ENCODE data around the gene INCA1.

INCA1 gene

GRCh38 chr17:4972752-4973151, 24.6 kb downstream of the INCA1 start:
- H3K4me3 Mint-ChIP-seq = peak overlapping the region in 1 of 2 donors; percentile 12
- H3K9me3 Mint-ChIP-seq = no peaks in the 10 kb centered on the region
- DNase-seq = no peak
- H3K27me3 Mint-ChIP-seq = no peaks in the 10 kb centered on the region
- ATAC-seq (replicated peaks) = no peak
- peaks cover 30% of the 10 kb centered on the region for H3K36me3 Mint-ChIP-seq (ENCODE audit: insufficient read depth)
- H3K27ac Mint-ChIP-seq = peak overlapping the region; percentile 76
- H3K4me1 Mint-ChIP-seq (ENCODE audit: low read depth in 2 of 2) = peaks cover 7% of the 10 kb centered on the region in 2 donors

- Mint-ChIP-seq H3K4me3 (peak overlapping the region in 1 of 2 donors; percentile 12), H3K27me3 (no peaks in the 10 kb centered on the region), H3K9me3 (no peaks in the 10 kb centered on the region), H3K4me1 (ENCODE audit: low read depth in 2 of 2) (peaks cover 7% of the 10 kb centered on the region in 2 donors), H3K27ac (peak overlapping the region; percentile 76), H3K36me3 (ENCODE audit: insufficient read depth) (peaks cover 30% of the 10 kb centered on the region)
- DNase-seq (no peak), ATAC-seq (replicated peaks) (no peak)
Measured at GRCh38 chr17:4972322-4972721, 25.0 kb downstream of the INCA1 start.

GRCh38 chr17:4971826-4972225, 25.5 kb downstream of the INCA1 start:
- H3K36me3 Mint-ChIP-seq (ENCODE audit: insufficient read depth) = peaks cover 25% of the 10 kb centered on the region

GRCh38 chr17:4970273-4970672, 27.0 kb downstream of the INCA1 start:
- Mint-ChIP-seq H3K27me3 (no peaks in the 10 kb centered on the region), H3K36me3 (ENCODE audit: insufficient read depth) (peaks cover 23% of the 10 kb centered on the region), H3K9me3 (no peaks in the 10 kb centered on the region), H3K4me1 (ENCODE audit: low read depth in 2 of 2) (peaks cover 12 to 13% of the 10 kb centered on the region in 2 donors), H3K27ac (peak overlapping the region in 1 of 2 donors; percentile 53), H3K4me3 (peak overlapping the region in 1 of 2 donors; percentile 17)
- ATAC-seq (replicated peaks) (no peak), DNase-seq (no peak)

More at GRCh38 chr17:4971826-4972225, 25.5 kb downstream of the INCA1 start:
- H3K27ac Mint-ChIP-seq = peak overlapping the region in 1 of 2 donors; percentile 53
- DNase-seq (no peak), ATAC-seq (replicated peaks) (no peak)
- peaks cover 7% of the 10 kb centered on the region in 2 donors for H3K4me1 Mint-ChIP-seq (ENCODE audit: low read depth in 2 of 2)
- H3K9me3 Mint-ChIP-seq = no peaks in the 10 kb centered on the region
- no peak overlapping the region for H3K4me3 Mint-ChIP-seq
- no peaks in the 10 kb centered on the region for H3K27me3 Mint-ChIP-seq

- peaks cover 21% of the 10 kb centered on the region for H3K36me3 Mint-ChIP-seq (ENCODE audit: insufficient read depth)
- H3K27me3 Mint-ChIP-seq = no peaks in the 10 kb centered on the region
- no peak overlapping the region for H3K4me3 Mint-ChIP-seq
- peaks cover 12 to 14% of the 10 kb centered on the region in 2 donors for H3K4me1 Mint-ChIP-seq (ENCODE audit: low read depth in 2 of 2)
- DNase-seq (no peak), ATAC-seq (replicated peaks) (no peak)
- no peaks in the 10 kb centered on the region for H3K9me3 Mint-ChIP-seq
- H3K27ac Mint-ChIP-seq = no peak overlapping the region
Measured at GRCh38 chr17:4969551-4970173, 27.7 kb downstream of the INCA1 start.

GRCh38 chr17:4969047-4969550, 28.2 kb downstream of the INCA1 start:
- Mint-ChIP-seq H3K4me1 (ENCODE audit: low read depth in 2 of 2) (peaks cover 12 to 14% of the 10 kb centered on the region in 2 donors), H3K27ac (no peak overlapping the region), H3K9me3 (no peaks in the 10 kb centered on the region), H3K4me3 (no peak overlapping the region), H3K36me3 (ENCODE audit: insufficient read depth) (peaks cover 18% of the 10 kb centered on the region), H3K27me3 (no peaks in the 10 kb centered on the region)
- no peak for DNase-seq
- ATAC-seq (replicated peaks) = no peak

- H3K36me3 Mint-ChIP-seq (ENCODE audit: insufficient read depth) = peaks cover 18% of the 10 kb centered on the region
- no peak overlapping the region for H3K4me3 Mint-ChIP-seq
- no peaks in the 10 kb centered on the region for H3K9me3 Mint-ChIP-seq
- H3K27ac Mint-ChIP-seq = no peak overlapping the region
- ATAC-seq (replicated peaks) (no peak), DNase-seq (no peak)
- H3K27me3 Mint-ChIP-seq = no peaks in the 10 kb centered on the region
- peaks cover 12 to 14% of the 10 kb centered on the region in 2 donors for H3K4me1 Mint-ChIP-seq (ENCODE audit: low read depth in 2 of 2)
Measured at GRCh38 chr17:4968486-4969046, 28.8 kb downstream of the INCA1 start.

GRCh38 chr17:4967539-4968485, 29.5 kb downstream of the INCA1 start, which contains the start of gene SPAG7:
Gene SPAG7 (minus strand): TSS chr17:4967817. CDS start chr17:4967804, 13 bp downstream.
- DNase-seq (peak; percentile 92 to 96 (median 95)), ATAC-seq (replicated peaks) (peak; percentile 67)
- Mint-ChIP-seq H3K4me3 (no peak within 1 kb of the TSS), H3K9me3 (no peaks in the 10 kb centered on the region), H3K27ac (peak within 1 kb of the TSS in 1 of 2 donors; percentile 44), H3K36me3 (ENCODE audit: insufficient read depth) (peaks cover 15% of the 10 kb centered on the region), H3K4me1 (ENCODE audit: low read depth in 2 of 2) (peaks cover 12 to 14% of the 10 kb centered on the region in 2 donors), H3K27me3 (no peaks in the 10 kb centered on the region)

GRCh38 chr17:4966844-4967538, 30.3 kb downstream of the INCA1 start:
- peak overlapping the region in 1 of 2 donors; percentile 44 for H3K27ac Mint-ChIP-seq
- no peak overlapping the region for H3K4me3 Mint-ChIP-seq
- ATAC-seq (replicated peaks) (peak; percentile 82), DNase-seq (peak; percentile 86 to 91 (median 90))
- no peaks in the 10 kb centered on the region for H3K9me3 Mint-ChIP-seq
- H3K4me1 Mint-ChIP-seq (ENCODE audit: low read depth in 2 of 2) = peaks cover 12% of the 10 kb centered on the region in 2 donors
- H3K36me3 Mint-ChIP-seq (ENCODE audit: insufficient read depth) = peaks cover 7% of the 10 kb centered on the region
- H3K27me3 Mint-ChIP-seq = no peaks in the 10 kb centered on the region

- no peaks in the 10 kb centered on the region for H3K9me3 Mint-ChIP-seq
Measured at GRCh38 chr17:4965311-4965986, 31.9 kb downstream of the INCA1 start.

GRCh38 chr17:4960279-4960922, 36.9 kb downstream of the INCA1 start:
- H3K36me3 Mint-ChIP-seq (ENCODE audit: insufficient read depth) = peaks cover 15% of the 10 kb centered on the region

More at GRCh38 chr17:4965311-4965986, 31.9 kb downstream of the INCA1 start:
- Mint-ChIP-seq H3K4me1 (ENCODE audit: low read depth in 2 of 2) (peaks cover 11 to 12% of the 10 kb centered on the region in 2 donors), H3K27ac (peak overlapping the region in 1 of 2 donors; percentile 10), H3K4me3 (peak overlapping the region in 1 of 2 donors; percentile 20), H3K36me3 (ENCODE audit: insufficient read depth) (peaks cover 14% of the 10 kb centered on the region), H3K27me3 (no peaks in the 10 kb centered on the region)
- no peak for ATAC-seq (replicated peaks)
- no peak for DNase-seq

More at GRCh38 chr17:4960279-4960922, 36.9 kb downstream of the INCA1 start:
- no peak overlapping the region for H3K4me3 Mint-ChIP-seq
- H3K27ac Mint-ChIP-seq = peak overlapping the region in 1 of 2 donors; percentile 69
- no peak for ATAC-seq (replicated peaks)
- no peak for DNase-seq
- peaks cover 6 to 9% of the 10 kb centered on the region in 2 donors for H3K4me1 Mint-ChIP-seq (ENCODE audit: low read depth in 2 of 2)
- no peaks in the 10 kb centered on the region for H3K27me3 Mint-ChIP-seq
- H3K9me3 Mint-ChIP-seq = no peaks in the 10 kb centered on the region
